GM12878 (cell line): ENCODE measurements around the gene ADAMTS13. TPM values are rescaled to one million over a fixed set of nuclear protein-coding genes. Genes with fewer than 3 reads are reported as not detected.
A peak's percentile ranks its signal among the peaks of the same experiment; 100 is the strongest.

Source experiments
- ATAC-seq: fragments of 200-7000 bp; cut with Tn5 transposase; 3 replicates; pipeline ENCODE4 v1.9.1; 2020; ENCODE audit warnings: mild to moderate bottlenecking, moderate library complexity
- BruUV-seq: library from RNA; stranded (reverse); fragments of 400-500 nt; replicated peaks from 2 replicates; lab custom pipeline; 2021; lab: Mats Ljungman, UMichigan
- CTCF ChIA-PET: fragments of 300-600 bp; sonication (Branson Sonifier 250); formaldehyde crosslinking; extraction: SDS; loops from one replicate; lab custom pipeline; 2021; ENCODE audit warnings: inconsistent platforms; lab: Yijun Ruan, JAX
- POLR2A ChIA-PET: fragments of 350-600 bp; formaldehyde crosslinking; extraction: SDS; loops from one replicate; lab custom pipeline; 2021; ENCODE audit warnings: inconsistent platforms; lab: Charles Lee
- RAD21 ChIA-PET: fragments of 300-600 bp; sonication (Branson Sonifier 250); formaldehyde crosslinking; loops from one replicate; lab custom pipeline; 2023; ENCODE audit warnings: antibody characterized with exemption; ENCODE audit not compliant: unreplicated experiment; lab: Charles Lee
- SMC1A ChIA-PET: fragments of 300-600 bp; sonication (Branson Sonifier 250); formaldehyde crosslinking; loops from one replicate; lab custom pipeline; 2023; ENCODE audit not compliant: unreplicated experiment, uncharacterized antibody; lab: Charles Lee
- DNase-seq: peaks from one replicate; pipeline ENCODE4 v3.0.0-alpha.2; 2011; ENCODE audit warnings: low read depth, low spot score
- FAIRE-seq: peaks from 3 replicates; lab custom pipeline; 2011; peaks lifted over from hg19 to GRCh38; lab: Jason Lieb, UNC
- H2AFZ ChIP-seq: 2 replicates; pipeline ENCODE4 v1.6.0; 2011; ENCODE audit warnings: low read depth, low read length, control low read depth; ENCODE audit not compliant: control insufficient read depth
- H3K27ac ChIP-seq: 2 replicates; pipeline ENCODE4 v1.5.1; 2011; ENCODE audit warnings: control low read depth; ENCODE audit not compliant: control insufficient read depth, insufficient read depth
- H3K27me3 ChIP-seq, 2 experiments: replicated peaks in 1 of 2; 2 replicates each; pipeline versions ENCODE4 v1.6.0 to v1.6.1; 2011; ENCODE audit warnings: low read length in 1 of 2; ENCODE audit not compliant: control insufficient read depth in 2 of 2, insufficient read depth in 2 of 2
- H3K36me3 ChIP-seq, 2 experiments: 2 replicates each; pipeline ENCODE4 v1.5.1; 2011; ENCODE audit warnings: low read length in 1 of 2; ENCODE audit not compliant: control insufficient read depth in 2 of 2, insufficient read depth in 2 of 2
- H3K4me1 ChIP-seq: 2 replicates; pipeline ENCODE4 v1.6.1; 2011; ENCODE audit warnings: mild to moderate bottlenecking, low read length, moderate library complexity, mixed read lengths; ENCODE audit not compliant: control insufficient read depth, insufficient read depth
- H3K4me2 ChIP-seq: 2 replicates; pipeline ENCODE4 v1.6.0; 2011; ENCODE audit warnings: control low read depth; ENCODE audit not compliant: control insufficient read depth, insufficient read depth
- H3K4me3 ChIP-seq: fragments of 200-600 bp; sonication (generic); 2 replicates; pipeline ENCODE4 v1.5.1; 2016
- H3K79me2 ChIP-seq: 2 replicates; pipeline ENCODE4 v1.6.0; 2011; ENCODE audit warnings: low read length; ENCODE audit not compliant: control insufficient read depth, insufficient read depth
- H3K9ac ChIP-seq: 2 replicates; pipeline ENCODE4 v1.8.0; 2011; ENCODE audit warnings: low read length, control low read depth, mixed read lengths; ENCODE audit not compliant: control insufficient read depth, insufficient read depth
- H3K9me3 ChIP-seq: replicated peaks from 3 replicates; pipeline ENCODE4 v1.5.1; 2011; ENCODE audit warnings: mild to moderate bottlenecking, low read length; ENCODE audit not compliant: control insufficient read depth, insufficient read depth
- H4K20me1 ChIP-seq: 2 replicates; pipeline ENCODE4 v1.6.0; 2011; ENCODE audit not compliant: control insufficient read depth, insufficient read depth
- BCLAF1 ChIP-seq: fragments of 450-650 bp; IDR thresholded peaks from 2 replicates; pipeline ENCODE4 v1.6.1; 2017; ENCODE audit warnings: antibody characterized with exemption, mild to moderate bottlenecking, moderate library complexity
- MEF2B ChIP-seq: fragments of 450-650 bp; IDR thresholded peaks from 2 replicates; pipeline ENCODE4 v1.6.1; 2018; ENCODE audit warnings: mild to moderate bottlenecking, moderate library complexity; ENCODE audit not compliant: partially characterized antibody, poor library complexity, severe bottlenecking
- POLR2A ChIP-seq: IDR thresholded peaks from 2 replicates; pipeline ENCODE4 v1.6.1; 2011; ENCODE audit warnings: low read depth, mild to moderate bottlenecking, low read length
- SRF ChIP-seq, 2 experiments: IDR thresholded peaks; 2 replicates each; pipeline ENCODE4 v1.6.1; 2011; ENCODE audit warnings: low read depth in 2 of 2, low read length in 2 of 2, mild to moderate bottlenecking in 1 of 2, moderate library complexity in 1 of 2
- WGBS: methylation state at CpG from one replicate; pipeline ENCODE4 v1.1.6; 2016; ENCODE audit warnings: low lambda C conversion rate; ENCODE audit not compliant: insufficient replicate concordance, insufficient coverage; ENCODE audit errors: missing lambda C conversion rate; 5-methylcytosine and 5-hydroxymethylcytosine counted together
- in situ Hi-C: fragments of 300-500 bp; cut with MboI; formaldehyde crosslinking; loops from 9 replicates; pipeline ENCODE4 v1.14.3; 2018; ENCODE audit warnings: mixed read lengths
- intact Hi-C: fragments of 100-400 bp; cut with micrococcal nuclease; formaldehyde crosslinking; loops from one replicate; pipeline ENCODE4 v1.14.2; 2022; ENCODE audit not compliant: unreplicated experiment
- polyA plus RNA-seq, 11 experiments: library from polyadenylated mRNA; depleted of rRNA in 4 of 11; unstranded in 6 of 11; stranded (reverse) in 5 of 11; fragments of >200 nt; fragmentation: Nextera tagmentation in 4 of 11; fragmentation: Illumina TruSeq in 1 of 11; extraction: Ambion mirVana in 4 of 11; extraction: Trizol in 1 of 11; gene quantifications; 1 replicate in 1 of 11; 2 replicates in 10 of 11; pipeline versions ENCODE4 v1.2.1 to v1.2.3, GENCODE V29; 2011 to 2016; ENCODE audit warnings: inconsistent platforms in 2 of 11, missing spikeins in 2 of 11, low read depth in 1 of 11
- total RNA-seq, 4 experiments: library from RNA; depleted of rRNA in 3 of 4; stranded (reverse); fragments of >200 nt in 3 of 4; fragmentation: Illumina TruSeq in 1 of 4; extraction: Trizol in 1 of 4; gene quantifications; 2 replicates each; pipeline versions ENCODE4 v1.2.1 to v1.2.3, GENCODE V29; 2013 to 2021
- TF ChIP-seq, protein P1 (sequence below): fragments of 450-650 bp; IDR thresholded peaks from 2 replicates; pipeline ENCODE4 v1.6.1; 2017; ENCODE audit warnings: mild to moderate bottlenecking, low read depth, inconsistent platforms; ENCODE audit not compliant: poor library complexity, severe bottlenecking

The ADAMTS13 gene
- total and polyA plus RNA-seq, 10 of the 15 experiments (the other 5 are each of a cell fraction or from before 2014, with no cell fraction given): 0.08 to 2.4 (median 0.28) TPM

DNA sequence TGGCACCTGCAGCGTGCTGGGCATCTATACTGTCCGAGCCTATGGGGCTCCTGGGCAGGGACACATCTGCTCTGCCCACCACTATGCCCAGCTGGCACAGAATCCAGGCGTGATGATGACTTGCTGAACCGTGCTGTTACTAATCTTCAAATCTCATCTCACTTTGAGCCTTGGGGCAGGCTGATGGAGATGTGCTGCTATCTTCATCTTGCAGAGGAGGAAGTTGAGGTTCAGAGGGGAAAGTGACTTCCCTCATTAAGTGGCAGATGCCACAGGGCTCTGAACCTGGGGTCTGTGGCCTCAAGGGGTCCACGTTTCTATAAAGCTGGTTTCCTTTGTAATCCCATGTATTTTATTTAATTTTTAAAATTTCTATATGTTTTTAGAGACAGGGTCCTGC is 52.0 kb downstream of the ADAMTS13 start (continued):
- no peak for TF ChIP-seq BCLAF1
- no peak for TF ChIP-seq MEF2B
- TF ChIP-seq, protein P1, sequence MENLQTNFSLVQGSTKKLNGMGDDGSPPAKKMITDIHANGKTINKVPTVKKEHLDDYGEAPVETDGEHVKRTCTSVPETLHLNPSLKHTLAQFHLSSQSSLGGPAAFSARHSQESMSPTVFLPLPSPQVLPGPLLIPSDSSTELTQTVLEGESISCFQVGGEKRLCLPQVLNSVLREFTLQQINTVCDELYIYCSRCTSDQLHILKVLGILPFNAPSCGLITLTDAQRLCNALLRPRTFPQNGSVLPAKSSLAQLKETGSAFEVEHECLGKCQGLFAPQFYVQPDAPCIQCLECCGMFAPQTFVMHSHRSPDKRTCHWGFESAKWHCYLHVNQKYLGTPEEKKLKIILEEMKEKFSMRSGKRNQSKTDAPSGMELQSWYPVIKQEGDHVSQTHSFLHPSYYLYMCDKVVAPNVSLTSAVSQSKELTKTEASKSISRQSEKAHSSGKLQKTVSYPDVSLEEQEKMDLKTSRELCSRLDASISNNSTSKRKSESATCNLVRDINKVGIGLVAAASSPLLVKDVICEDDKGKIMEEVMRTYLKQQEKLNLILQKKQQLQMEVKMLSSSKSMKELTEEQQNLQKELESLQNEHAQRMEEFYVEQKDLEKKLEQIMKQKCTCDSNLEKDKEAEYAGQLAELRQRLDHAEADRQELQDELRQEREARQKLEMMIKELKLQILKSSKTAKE: no peak

DNA sequence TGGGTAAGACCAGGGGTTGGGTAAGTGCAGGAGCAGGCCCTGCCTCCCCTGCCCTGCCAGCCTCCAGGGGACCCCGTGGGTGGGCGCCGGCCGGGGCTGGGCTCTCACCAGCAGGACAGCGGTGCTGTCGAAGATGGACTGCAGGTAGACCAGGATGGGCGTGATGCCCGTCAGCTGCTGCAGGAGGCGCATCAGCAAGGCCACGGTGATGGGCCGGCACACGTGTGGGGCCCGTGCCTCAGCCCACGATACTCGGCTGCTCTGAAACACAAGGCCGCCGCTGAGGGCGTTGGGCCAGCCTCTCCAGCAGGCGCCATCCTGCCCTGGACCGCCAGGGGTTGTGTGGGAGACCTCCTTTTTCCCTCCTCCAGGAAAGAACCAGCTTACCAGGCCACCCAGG is 52.7 kb downstream of the ADAMTS13 start:
- BruUV-seq: no TSS peak
- H3K4me2 ChIP-seq: no peak overlapping the region

More for the DNA sequence above, 52.7 kb downstream of the ADAMTS13 start:
- no peaks in the 10 kb centered on the region for H3K27me3 ChIP-seq
- ChIA-PET POLR2A (no interaction called here), SMC1A (no interaction called here), RAD21 (no interaction called here), CTCF (no interaction called here)
- DNase-seq: no peak
- no peak overlapping the region for H2AFZ ChIP-seq
- peaks cover 3% of the 10 kb centered on the region; the same call in 1 of the 2 replicates for H4K20me1 ChIP-seq
- peaks cover 30% of the 10 kb centered on the region for H3K79me2 ChIP-seq
- peaks cover 9 to 24% of the 10 kb centered on the region in 2 experiments; a peak in 3 of 4 replicates for H3K36me3 ChIP-seq
- no peak overlapping the region for H3K9ac ChIP-seq
- 95% methylated on average over 15 of the region's 20 CpGs for WGBS
- TF ChIP-seq SRF (IDR thresholded peaks at IDR 0.05; ENCODE audit: low read depth in 2 of 2, low read length in 2 of 2): no peak
- 0 out of 2 replicates have a peak, but pooled peaks have one; percentile 26 for TF ChIP-seq POLR2A
- peaks cover 15% of the 10 kb centered on the region for H3K4me1 ChIP-seq
- no peak for ATAC-seq
- H3K4me3 ChIP-seq: no peak overlapping the region
- no peaks in the 10 kb centered on the region for H3K9me3 ChIP-seq
- FAIRE-seq: no peak
- intact Hi-C loops: loop anchor here (5.0 kb wide), 2 partner anchors 58 to 128 kb away; partner anchors contain the start of genes MED22, REXO4 and RPL7A
- H3K27ac ChIP-seq: no peak overlapping the region
- in situ Hi-C loops: no loop called here
